HCT116 (cell line): ENCODE measurements around the gene RAPGEF3. TPM values are rescaled to one million over a fixed set of nuclear protein-coding genes. Genes with fewer than 3 reads are reported as not detected.

Experiments
- ATAC-seq: fragments of 200-7000 bp; cut with Tn5 transposase; 2 replicates; pipeline ENCODE4 v1.9.1; 2020; ENCODE audit warnings: mild to moderate bottlenecking, moderate library complexity
- BruUV-seq: library from RNA; stranded (reverse); fragments of 400-500 nt; replicated peaks from 2 replicates; lab custom pipeline; 2021; lab: Mats Ljungman, UMichigan
- CTCF ChIA-PET: fragments of 300-600 bp; sonication (Branson Sonifier 250); formaldehyde crosslinking; loops from one replicate; lab custom pipeline; 2021; ENCODE audit warnings: antibody characterized with exemption; lab: Charles Lee
- POLR2A ChIA-PET: fragments of 300-600, 350-600 bp; sonication (Branson Sonifier 250); formaldehyde crosslinking; loops from one replicate; lab custom pipeline; 2021; ENCODE audit warnings: antibody characterized with exemption; lab: Charles Lee
- RAD21 ChIA-PET, 2 experiments: fragments of 300-600 bp; sonication (Branson Sonifier 250); formaldehyde crosslinking; loops; one replicate each; lab custom pipeline; 2023; ENCODE audit warnings: low total read pairs in 2 of 2; ENCODE audit not compliant: uncharacterized antibody in 2 of 2, unreplicated experiment in 2 of 2, low non-redundant PET in 1 of 2; lab: Charles Lee
- DNase-seq: peaks from one replicate; pipeline ENCODE4 v3.0.0-alpha.2; 2010; ENCODE audit warnings: low read depth, low spot score
- H2AFZ ChIP-seq: fragments of 200-600 bp; shearing (Covaris generic), sonication (generic); 2 replicates; pipeline ENCODE4 v1.6.1; 2017; ENCODE audit warnings: low read depth, mixed run types, mixed read lengths, antibody characterized with exemption, low read length; ENCODE audit not compliant: poor library complexity, severe bottlenecking
- H3K27ac ChIP-seq: 2 replicates; pipeline ENCODE4 v1.5.1; 2012; ENCODE audit warnings: low read depth, low read length
- H3K27me3 ChIP-seq: fragments of 200-600 bp; sonication (generic); 2 replicates; pipeline ENCODE4 v1.6.1; 2016; ENCODE audit warnings: mixed run types, low read length, mixed read lengths; ENCODE audit not compliant: insufficient read depth
- H3K36me3 ChIP-seq, 2 experiments: fragments of 200-500 bp in 1 of 2; fragments of 200-600 bp in 1 of 2; sonication (Bioruptor generic) in 1 of 2; sonication (generic) in 1 of 2; 2 replicates each; pipeline versions ENCODE4 v1.5.1 to v1.6.1; 2014 to 2016; ENCODE audit warnings: low read length in 2 of 2, inconsistent platforms in 1 of 2, mixed read lengths in 1 of 2, mixed run types in 1 of 2; ENCODE audit not compliant: insufficient read depth in 2 of 2, control insufficient read depth in 1 of 2
- H3K4me1 ChIP-seq, 2 experiments: fragments of 200-600 bp in 1 of 2; sonication (generic) in 1 of 2; 2 replicates each; pipeline versions ENCODE4 v1.5.1 to v1.6.1; 2012 to 2017; ENCODE audit warnings: low read length in 2 of 2, inconsistent platforms in 1 of 2, mild to moderate bottlenecking in 1 of 2, mixed read lengths in 1 of 2, mixed run types in 1 of 2, moderate library complexity in 1 of 2; ENCODE audit not compliant: insufficient read depth in 2 of 2, control insufficient read depth in 1 of 2
- H3K4me2 ChIP-seq: fragments of 200-600 bp; sonication (generic); 2 replicates; pipeline ENCODE4 v1.6.1; 2017; ENCODE audit warnings: mixed run types, low read length, mixed read lengths
- H3K4me3 ChIP-seq, 2 experiments: fragments of 200-600 bp in 1 of 2; sonication (generic) in 1 of 2; replicated peaks in 1 of 2; 2 replicates each; pipeline ENCODE4 v1.5.1; 2011 to 2016; ENCODE audit warnings: low read length in 2 of 2, control low read depth in 1 of 2, low read depth in 1 of 2, mild to moderate bottlenecking in 1 of 2, mixed read lengths in 1 of 2, mixed run types in 1 of 2
- H3K79me2 ChIP-seq: fragments of 200-600 bp; sonication (generic); 2 replicates; pipeline ENCODE4 v1.6.1; 2017; ENCODE audit warnings: mild to moderate bottlenecking, mixed run types, low read length, moderate library complexity, mixed read lengths; ENCODE audit not compliant: insufficient read depth
- H3K9ac ChIP-seq: fragments of 200-600 bp; sonication (generic); 2 replicates; pipeline ENCODE4 v1.6.1; 2016; ENCODE audit warnings: low read length, mixed read lengths
- H3K9me2 ChIP-seq: fragments of 200-600 bp; sonication (generic), shearing (Covaris generic); 2 replicates; pipeline ENCODE4 v1.6.1; 2017; ENCODE audit warnings: mixed run types, mild to moderate bottlenecking, moderate library complexity; ENCODE audit not compliant: insufficient read depth
- H3K9me3 ChIP-seq, 2 experiments: fragments of 200-500 bp in 1 of 2; fragments of 200-600 bp in 1 of 2; sonication (Bioruptor generic) in 1 of 2; sonication (generic) in 1 of 2; 2 replicates each; pipeline ENCODE4 v1.6.1; 2014 to 2017; ENCODE audit warnings: low read length in 2 of 2, mixed read lengths in 2 of 2, inconsistent platforms in 1 of 2, low read depth in 1 of 2, mild to moderate bottlenecking in 1 of 2, mixed run types in 1 of 2, moderate library complexity in 1 of 2; ENCODE audit not compliant: control insufficient read depth in 1 of 2, insufficient read depth in 1 of 2
- H4K20me1 ChIP-seq: fragments of 200-600 bp; sonication (generic), shearing (Covaris generic); 2 replicates; pipeline ENCODE4 v1.6.1; 2017; ENCODE audit warnings: mixed run types, mild to moderate bottlenecking, moderate library complexity; ENCODE audit not compliant: insufficient read depth
- ATF3 ChIP-seq: IDR thresholded peaks from 2 replicates; pipeline ENCODE4 v1.6.1; 2012
- CEBPB ChIP-seq: IDR thresholded peaks from 2 replicates; pipeline ENCODE4 v1.6.1; 2012; ENCODE audit warnings: low read depth
- EZH2 ChIP-seq: fragments of 200-600 bp; sonication (generic); IDR thresholded peaks from 2 replicates; pipeline ENCODE4 v1.6.1; 2017; ENCODE audit warnings: antibody characterized with exemption, mixed run types
- JUND ChIP-seq: IDR thresholded peaks from 2 replicates; pipeline ENCODE4 v1.6.1; 2012
- POLR2AphosphoS5 ChIP-seq: IDR thresholded peaks from 2 replicates; pipeline ENCODE4 v1.6.1; 2011; ENCODE audit warnings: mild to moderate bottlenecking, low read depth, low read length, moderate library complexity
- REST ChIP-seq: IDR thresholded peaks from 2 replicates; pipeline ENCODE4 v1.6.1; 2012; ENCODE audit warnings: low read depth
- TCF7L2 ChIP-seq: IDR thresholded peaks from 2 replicates; pipeline ENCODE4 v1.7.0; 2011; ENCODE audit warnings: borderline replicate concordance, inconsistent platforms; ENCODE audit not compliant: insufficient read depth, insufficient read length; ENCODE audit errors: extremely low read depth
- ZFX ChIP-seq: fragments of 450-650 bp; IDR thresholded peaks from 2 replicates; pipeline ENCODE4 v1.6.1; 2017
- intact Hi-C: fragments of 100-400 bp; cut with micrococcal nuclease; formaldehyde crosslinking; loops from 2 replicates; pipeline ENCODE4 v1.10.0; 2022
- total RNA-seq: library from RNA; stranded (reverse); gene quantifications from one replicate; pipeline ENCODE4 v1.2.1, GENCODE V29; 2021; ENCODE audit not compliant: unreplicated experiment
- TF ChIP-seq, protein P1 (sequence below): IDR thresholded peaks from 2 replicates; pipeline ENCODE4 v1.6.1; 2012
- TF ChIP-seq, protein P2 (sequence below), 3 experiments: fragments of 200-600 bp in 1 of 3; sonication (generic) in 1 of 3; IDR thresholded peaks in 2 of 3; conservative IDR thresholded peaks in 1 of 3; 2 replicates each; pipeline ENCODE4 v1.5.1; 2012 to 2017; ENCODE audit warnings: low read depth in 2 of 3, low read length in 2 of 3, antibody characterized with exemption in 1 of 3, borderline replicate concordance in 1 of 3, control low read depth in 1 of 3, mild to moderate bottlenecking in 1 of 3, mixed read lengths in 1 of 3, mixed run types in 1 of 3, moderate library complexity in 1 of 3; ENCODE audit not compliant: insufficient read depth in 1 of 3

The RAPGEF3 gene
- total RNA-seq, 1 experiment from 2014 or later = 1.8 TPM

DNA sequence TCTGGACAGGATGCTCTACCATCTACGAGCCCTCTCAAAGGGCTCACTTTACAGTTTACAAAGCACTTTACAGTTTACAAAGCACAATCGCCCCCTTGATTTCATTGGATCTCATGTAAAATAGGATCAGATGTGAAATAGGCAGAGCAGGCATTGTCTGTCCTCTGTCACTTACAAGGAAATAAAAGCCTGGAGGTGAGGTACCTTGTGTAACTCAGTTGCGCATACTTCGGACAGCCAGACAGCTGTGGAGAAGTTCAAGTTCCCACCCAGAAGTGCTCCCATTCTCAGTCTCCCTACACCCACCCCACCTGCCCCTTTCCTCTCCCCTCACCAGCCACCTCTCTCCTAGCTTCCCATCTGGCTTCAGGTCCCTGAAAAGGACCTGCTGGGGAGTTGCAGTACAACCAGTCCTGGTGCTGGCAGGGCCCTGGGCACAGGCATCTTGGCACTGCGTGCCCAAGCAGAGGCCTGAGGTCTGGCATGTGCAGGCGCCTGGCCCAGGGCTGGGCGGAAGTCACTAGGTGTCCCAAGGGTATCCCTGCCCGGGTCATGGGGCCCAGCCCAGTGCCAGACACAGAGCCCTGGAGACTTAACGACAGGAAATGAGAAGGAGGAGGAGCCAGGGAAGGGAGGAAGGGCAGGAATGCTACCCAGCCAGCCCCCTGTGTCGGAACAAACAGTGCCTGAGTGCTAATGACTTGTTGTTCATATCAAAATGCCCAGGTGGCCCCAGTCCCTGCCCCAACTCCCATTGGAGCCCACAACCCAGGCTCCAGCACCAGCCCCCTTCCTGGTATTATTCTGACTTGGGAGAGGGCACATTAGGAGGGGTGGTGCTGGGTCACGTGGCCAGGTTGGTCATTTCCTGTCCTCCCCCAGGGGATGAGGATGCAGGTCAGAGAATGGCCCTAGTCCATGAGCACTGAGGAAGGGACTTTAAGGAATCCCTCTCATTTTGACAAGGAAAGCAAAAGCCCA lies 5.4 kb downstream of the RAPGEF3 start:
- peak overlapping the region; percentile 34 to 54 for H3K4me3 ChIP-seq
- ChIA-PET RAD21 (interaction anchor here in 1 of 2 experiments (1.4 kb wide), 1 partner anchor 23 kb away, joined by 3 read pairs; no protein-coding TSS in a partner anchor), CTCF (interaction anchor here (3.5 to 9.1 kb wide), 2 partner anchors 11 to 13 kb away, joined by 25 to 75 read pairs; no protein-coding TSS in a partner anchor), POLR2A (interaction anchor here (1.4 kb wide), 1 partner anchor 14 kb away, joined by 3 read pairs; no protein-coding TSS in a partner anchor)
- H2AFZ ChIP-seq = peak overlapping the region; percentile 93
- peak; percentile 73 for ATAC-seq
- peak overlapping the region; percentile 63 for H3K27ac ChIP-seq
- TSS peak; percentile 66 for BruUV-seq
- no peaks in the 10 kb centered on the region for H3K27me3 ChIP-seq
- TF ChIP-seq POLR2AphosphoS5 = peak; percentile 49
- TF ChIP-seq JUND = no peak
- TF ChIP-seq, protein P1, sequence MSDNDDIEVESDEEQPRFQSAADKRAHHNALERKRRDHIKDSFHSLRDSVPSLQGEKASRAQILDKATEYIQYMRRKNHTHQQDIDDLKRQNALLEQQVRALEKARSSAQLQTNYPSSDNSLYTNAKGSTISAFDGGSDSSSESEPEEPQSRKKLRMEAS = peak; percentile 72; the same call in 1 of the 2 replicates
- peaks cover 34 to 48% of the 10 kb centered on the region in 2 experiments for H3K4me1 ChIP-seq
- H3K36me3 ChIP-seq = no peaks in the 10 kb centered on the region
- no peak for DNase-seq
- intact Hi-C loops = no loop called here
- peak overlapping the region; percentile 85 for H3K4me2 ChIP-seq
- no peaks in the 10 kb centered on the region for H3K9me3 ChIP-seq
- peak overlapping the region; percentile 40 for H3K9ac ChIP-seq
- no peaks in the 10 kb centered on the region for H3K79me2 ChIP-seq
- no peaks in the 10 kb centered on the region for H3K9me2 ChIP-seq
- no peaks in the 10 kb centered on the region for H4K20me1 ChIP-seq

DNA sequence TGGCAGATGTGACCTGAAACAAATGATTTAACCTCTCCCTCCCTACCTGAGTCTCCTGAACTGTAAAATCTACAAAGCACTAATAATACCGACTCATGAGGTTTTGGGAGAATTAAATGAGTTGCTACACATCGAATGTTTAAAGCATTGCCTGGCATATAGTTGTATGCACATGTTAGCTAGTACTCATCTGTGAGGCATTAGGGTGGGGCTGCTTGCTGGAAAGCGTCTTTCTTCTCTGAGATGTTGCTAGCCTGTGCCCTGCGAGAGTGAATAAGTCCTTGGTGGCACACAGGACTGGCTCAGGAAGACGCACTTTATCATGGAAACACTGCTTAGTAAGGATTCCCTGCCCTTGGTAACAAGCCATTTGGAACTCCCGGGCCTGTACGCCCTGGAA lies 6.1 kb downstream of the RAPGEF3 start:
- DNase-seq = no peak
- Histone ChIP-seq H4K20me1 (no peaks in the 10 kb centered on the region), H3K4me2 (peak overlapping the region; percentile 85), H3K4me1 (peaks cover 32 to 42% of the 10 kb centered on the region in 2 experiments), H3K79me2 (no peaks in the 10 kb centered on the region), H3K27ac (no peak overlapping the region), H3K36me3 (no peaks in the 10 kb centered on the region), H3K4me3 (no peak overlapping the region), H3K9ac (peak overlapping the region; percentile 40), H3K9me2 (no peaks in the 10 kb centered on the region), H3K9me3 (no peaks in the 10 kb centered on the region), H2AFZ (no peak overlapping the region), H3K27me3 (no peaks in the 10 kb centered on the region)
- POLR2A ChIA-PET = no interaction called here
- no peak for ATAC-seq
- RAD21 ChIA-PET = no interaction called here
- CTCF ChIA-PET = interaction anchor here (3.5 to 9.1 kb wide), 2 partner anchors 10 to 14 kb away, joined by 25 to 75 read pairs; no protein-coding TSS in a partner anchor
- intact Hi-C loops = no loop called here
- BruUV-seq = no TSS peak
- no peak for TF ChIP-seq ZFX
- TF ChIP-seq, protein P2, sequence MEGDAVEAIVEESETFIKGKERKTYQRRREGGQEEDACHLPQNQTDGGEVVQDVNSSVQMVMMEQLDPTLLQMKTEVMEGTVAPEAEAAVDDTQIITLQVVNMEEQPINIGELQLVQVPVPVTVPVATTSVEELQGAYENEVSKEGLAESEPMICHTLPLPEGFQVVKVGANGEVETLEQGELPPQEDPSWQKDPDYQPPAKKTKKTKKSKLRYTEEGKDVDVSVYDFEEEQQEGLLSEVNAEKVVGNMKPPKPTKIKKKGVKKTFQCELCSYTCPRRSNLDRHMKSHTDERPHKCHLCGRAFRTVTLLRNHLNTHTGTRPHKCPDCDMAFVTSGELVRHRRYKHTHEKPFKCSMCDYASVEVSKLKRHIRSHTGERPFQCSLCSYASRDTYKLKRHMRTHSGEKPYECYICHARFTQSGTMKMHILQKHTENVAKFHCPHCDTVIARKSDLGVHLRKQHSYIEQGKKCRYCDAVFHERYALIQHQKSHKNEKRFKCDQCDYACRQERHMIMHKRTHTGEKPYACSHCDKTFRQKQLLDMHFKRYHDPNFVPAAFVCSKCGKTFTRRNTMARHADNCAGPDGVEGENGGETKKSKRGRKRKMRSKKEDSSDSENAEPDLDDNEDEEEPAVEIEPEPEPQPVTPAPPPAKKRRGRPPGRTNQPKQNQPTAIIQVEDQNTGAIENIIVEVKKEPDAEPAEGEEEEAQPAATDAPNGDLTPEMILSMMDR (IDR thresholded peaks at IDR 0.05 in 2 of 3, conservative IDR thresholded peaks at IDR 0.05 in 1 of 3; ENCODE audit: borderline replicate concordance in 1 of 3, insufficient read depth in 1 of 3, low read depth in 2 of 3, low read length in 2 of 3) = no peak
- TF ChIP-seq EZH2 = no peak
- TF ChIP-seq REST = no peak
- no peak for TF ChIP-seq CEBPB
- no peak for TF ChIP-seq TCF7L2
- no peak for TF ChIP-seq ATF3
- TF ChIP-seq, protein P1 = no peak
- no peak for TF ChIP-seq POLR2AphosphoS5
